ENCODE measurements around the gene UNC13C.

The UNC13C gene

DNA sequence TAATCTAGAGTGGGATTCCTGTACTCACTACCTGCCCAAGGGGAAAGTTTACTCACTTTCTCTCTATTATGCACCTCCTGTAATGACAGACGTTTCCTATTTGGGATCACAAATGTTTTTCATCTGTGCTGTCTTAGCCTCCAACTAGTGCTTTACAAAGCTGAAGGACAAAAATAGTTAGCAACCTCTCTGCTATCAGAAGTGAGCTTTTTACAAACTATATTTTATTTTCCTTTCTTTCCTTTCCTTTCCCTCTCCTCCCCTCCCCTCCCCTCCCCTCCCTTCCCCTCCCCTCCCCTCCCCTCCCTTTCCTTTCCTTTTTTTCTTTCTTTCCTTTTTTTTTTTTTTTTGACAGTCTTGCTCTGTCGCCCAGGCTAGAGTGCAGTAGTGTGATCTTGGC, 130.8 kb downstream of the UNC13C start:
- H3K4me3 ChIP-seq (ENCODE audit: low read depth, low read length): no peak overlapping the region
- TF ChIP-seq ZXDB (tag by site-specific recombination; IDR thresholded peaks at IDR 0.05) (no peak), OSR2 (tag by site-specific recombination; IDR thresholded peaks at IDR 0.05) (no peak), ZNF248 (tag by site-specific recombination; IDR thresholded peaks at IDR 0.05) (no peak), ZNF24 (tag by site-specific recombination; IDR thresholded peaks at IDR 0.05) (no peak), HOXC10 (CRISPR knock-in tag; IDR thresholded peaks at IDR 0.05) (no peak), SP7 (tag by site-specific recombination; IDR thresholded peaks at IDR 0.05) (no peak), GLI2 (tag by site-specific recombination; IDR thresholded peaks at IDR 0.05; ENCODE audit: borderline replicate concordance, low read depth) (no peak), ZNF2 (tag by site-specific recombination; IDR thresholded peaks at IDR 0.05) (no peak), ZBTB21 (tag by site-specific recombination; IDR thresholded peaks at IDR 0.05) (no peak)
- TF ChIP-seq, protein P1, sequence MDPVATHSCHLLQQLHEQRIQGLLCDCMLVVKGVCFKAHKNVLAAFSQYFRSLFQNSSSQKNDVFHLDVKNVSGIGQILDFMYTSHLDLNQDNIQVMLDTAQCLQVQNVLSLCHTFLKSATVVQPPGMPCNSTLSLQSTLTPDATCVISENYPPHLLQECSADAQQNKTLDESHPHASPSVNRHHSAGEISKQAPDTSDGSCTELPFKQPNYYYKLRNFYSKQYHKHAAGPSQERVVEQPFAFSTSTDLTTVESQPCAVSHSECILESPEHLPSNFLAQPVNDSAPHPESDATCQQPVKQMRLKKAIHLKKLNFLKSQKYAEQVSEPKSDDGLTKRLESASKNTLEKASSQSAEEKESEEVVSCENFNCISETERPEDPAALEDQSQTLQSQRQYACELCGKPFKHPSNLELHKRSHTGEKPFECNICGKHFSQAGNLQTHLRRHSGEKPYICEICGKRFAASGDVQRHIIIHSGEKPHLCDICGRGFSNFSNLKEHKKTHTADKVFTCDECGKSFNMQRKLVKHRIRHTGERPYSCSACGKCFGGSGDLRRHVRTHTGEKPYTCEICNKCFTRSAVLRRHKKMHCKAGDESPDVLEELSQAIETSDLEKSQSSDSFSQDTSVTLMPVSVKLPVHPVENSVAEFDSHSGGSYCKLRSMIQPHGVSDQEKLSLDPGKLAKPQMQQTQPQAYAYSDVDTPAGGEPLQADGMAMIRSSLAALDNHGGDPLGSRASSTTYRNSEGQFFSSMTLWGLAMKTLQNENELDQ (tag by site-specific recombination; IDR thresholded peaks at IDR 0.05; ENCODE audit: low read depth): no peak
- ChIA-PET POLR2A (no interaction called here), CTCF (interaction anchor here (0.6 kb wide), 1 partner anchor 431 kb away, joined by 4 read pairs; no protein-coding TSS in a partner anchor)
- H3K4me1 ChIP-seq (ENCODE audit: control insufficient read depth, insufficient read depth, low read length): no peaks in the 10 kb centered on the region
- H3K27ac ChIP-seq (ENCODE audit: extremely low read depth, low read depth, low read length): no peak overlapping the region
- no peaks in the 10 kb centered on the region for H3K9me3 ChIP-seq (ENCODE audit: control insufficient read depth, insufficient read depth, low read depth, low read length)
- no peaks in the 10 kb centered on the region for H3K36me3 ChIP-seq (ENCODE audit: control insufficient read depth in 2 of 2, insufficient read depth in 1 of 2, low read length in 2 of 2)

DNA sequence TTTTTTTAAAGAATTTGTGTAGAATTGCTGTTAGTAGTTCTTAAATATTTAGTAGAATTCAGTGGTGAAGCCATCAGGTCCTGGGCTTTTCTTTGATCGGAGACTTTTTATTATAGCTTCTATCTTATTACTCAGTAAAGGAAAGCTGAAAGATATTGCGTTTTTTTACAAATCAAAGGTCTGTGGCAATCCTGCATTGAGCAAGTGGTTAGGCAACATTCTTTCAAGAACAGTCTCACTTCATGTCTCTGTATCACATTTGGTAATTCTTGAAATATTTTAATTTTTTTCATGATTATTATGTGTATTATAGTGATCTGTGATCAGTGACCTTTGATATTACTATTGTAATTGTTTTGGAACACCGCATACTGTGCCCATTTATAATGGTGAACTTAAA, 140.8 kb downstream of the UNC13C start:
- ChIA-PET POLR2A (no interaction called here), CTCF (no interaction called here)
- TF ChIP-seq ZNF211 (tag by site-specific recombination; IDR thresholded peaks at IDR 0.05; ENCODE audit: low read depth): no peak
- no peak for TF ChIP-seq ZNF747 (tag by site-specific recombination; IDR thresholded peaks at IDR 0.05)
- no peak for TF ChIP-seq KLF10 (tag by site-specific recombination; IDR thresholded peaks at IDR 0.05)
- no peak for TF ChIP-seq ZNF514 (tag by site-specific recombination; IDR thresholded peaks at IDR 0.05)
- no peak for TF ChIP-seq ZNF707 (tag by site-specific recombination; IDR thresholded peaks at IDR 0.05)
- no peak for TF ChIP-seq FEZF1 (tag by site-specific recombination; IDR thresholded peaks at IDR 0.05)
- no peak for TF ChIP-seq ZNF521 (tag by site-specific recombination; IDR thresholded peaks at IDR 0.05)
- no peak for TF ChIP-seq ZNF843 (tag by site-specific recombination; IDR thresholded peaks at IDR 0.05)
- TF ChIP-seq REPIN1 (tag by site-specific recombination; IDR thresholded peaks at IDR 0.05; ENCODE audit: low read depth): no peak
- TF ChIP-seq MZF1 (tag by site-specific recombination; IDR thresholded peaks at IDR 0.05; ENCODE audit: borderline replicate concordance): no peak
- TF ChIP-seq, protein P2, sequence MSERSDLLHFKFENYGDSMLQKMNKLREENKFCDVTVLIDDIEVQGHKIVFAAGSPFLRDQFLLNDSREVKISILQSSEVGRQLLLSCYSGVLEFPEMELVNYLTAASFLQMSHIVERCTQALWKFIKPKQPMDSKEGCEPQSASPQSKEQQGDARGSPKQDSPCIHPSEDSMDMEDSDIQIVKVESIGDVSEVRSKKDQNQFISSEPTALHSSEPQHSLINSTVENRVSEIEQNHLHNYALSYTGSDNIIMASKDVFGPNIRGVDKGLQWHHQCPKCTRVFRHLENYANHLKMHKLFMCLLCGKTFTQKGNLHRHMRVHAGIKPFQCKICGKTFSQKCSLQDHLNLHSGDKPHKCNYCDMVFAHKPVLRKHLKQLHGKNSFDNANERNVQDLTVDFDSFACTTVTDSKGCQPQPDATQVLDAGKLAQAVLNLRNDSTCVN (tag by site-specific recombination; optimal IDR thresholded peaks at IDR 0.05): no peak
- TF ChIP-seq ZNF555 (tag by site-specific recombination; conservative IDR thresholded peaks at IDR 0.05): no peak
- no peak for TF ChIP-seq ZNF16 (tag by site-specific recombination; IDR thresholded peaks at IDR 0.05; ENCODE audit: low read depth)
- TF ChIP-seq ZSCAN16 (tag by site-specific recombination; IDR thresholded peaks at IDR 0.05): no peak
- no peak for TF ChIP-seq BCL11B (tag by site-specific recombination; IDR thresholded peaks at IDR 0.05; ENCODE audit: low read depth)
- no peak for TF ChIP-seq ZNF2 (tag by site-specific recombination; IDR thresholded peaks at IDR 0.05)
- Histone ChIP-seq H3K36me3 (ENCODE audit: control insufficient read depth in 2 of 2, insufficient read depth in 1 of 2, low read length in 2 of 2) (no peaks in the 10 kb centered on the region), H3K9me3 (ENCODE audit: control insufficient read depth, insufficient read depth, low read depth, low read length) (no peaks in the 10 kb centered on the region), H3K4me1 (ENCODE audit: control insufficient read depth, insufficient read depth, low read length) (no peaks in the 10 kb centered on the region), H3K27ac (ENCODE audit: extremely low read depth, low read depth, low read length) (no peak overlapping the region), H3K4me3 (ENCODE audit: low read depth, low read length) (no peak overlapping the region)

All from HEK293 (cell line).